GM19193 (cell line): ENCODE data around the gene AREL1.

Experiments
- POLR2A ChIP-seq: IDR thresholded peaks from 4 replicates; pipeline ENCODE4 v1.6.1; 2011; ENCODE audit not compliant: insufficient read depth, insufficient read length; ENCODE audit errors: extremely low read depth

The AREL1 gene, protein sequence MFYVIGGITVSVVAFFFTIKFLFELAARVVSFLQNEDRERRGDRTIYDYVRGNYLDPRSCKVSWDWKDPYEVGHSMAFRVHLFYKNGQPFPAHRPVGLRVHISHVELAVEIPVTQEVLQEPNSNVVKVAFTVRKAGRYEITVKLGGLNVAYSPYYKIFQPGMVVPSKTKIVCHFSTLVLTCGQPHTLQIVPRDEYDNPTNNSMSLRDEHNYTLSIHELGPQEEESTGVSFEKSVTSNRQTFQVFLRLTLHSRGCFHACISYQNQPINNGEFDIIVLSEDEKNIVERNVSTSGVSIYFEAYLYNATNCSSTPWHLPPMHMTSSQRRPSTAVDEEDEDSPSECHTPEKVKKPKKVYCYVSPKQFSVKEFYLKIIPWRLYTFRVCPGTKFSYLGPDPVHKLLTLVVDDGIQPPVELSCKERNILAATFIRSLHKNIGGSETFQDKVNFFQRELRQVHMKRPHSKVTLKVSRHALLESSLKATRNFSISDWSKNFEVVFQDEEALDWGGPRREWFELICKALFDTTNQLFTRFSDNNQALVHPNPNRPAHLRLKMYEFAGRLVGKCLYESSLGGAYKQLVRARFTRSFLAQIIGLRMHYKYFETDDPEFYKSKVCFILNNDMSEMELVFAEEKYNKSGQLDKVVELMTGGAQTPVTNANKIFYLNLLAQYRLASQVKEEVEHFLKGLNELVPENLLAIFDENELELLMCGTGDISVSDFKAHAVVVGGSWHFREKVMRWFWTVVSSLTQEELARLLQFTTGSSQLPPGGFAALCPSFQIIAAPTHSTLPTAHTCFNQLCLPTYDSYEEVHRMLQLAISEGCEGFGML

GRCh38 chr14:74712499-74713394 is at the start of gene AREL1, which contains the start of gene FCF1:
Gene AREL1 (minus strand): TSS chr14:74713080. CDS start chr14:74685615, 27,465 bp downstream.
Gene FCF1 (plus strand): TSS chr14:74713144. CDS start chr14:74713198, 54 bp downstream.
- TF ChIP-seq POLR2A, result peak; percentile 92

- no peak for TF ChIP-seq POLR2A
Observed at GRCh38 chr14:74756326-74756725, 43.4 kb upstream of the AREL1 start.

- TF ChIP-seq POLR2A, result no peak
Observed at GRCh38 chr14:74754899-74755298, 42.0 kb upstream of the AREL1 start.

GRCh38 chr14:74754157-74754556 is 41.3 kb upstream of the AREL1 start:
- TF ChIP-seq POLR2A, result no peak

- no peak for TF ChIP-seq POLR2A
Observed at GRCh38 chr14:74747237-74747636, 34.4 kb upstream of the AREL1 start.

GRCh38 chr14:74739293-74740030 is 26.6 kb upstream of the AREL1 start:
- TF ChIP-seq POLR2A, result no peak

DNA sequence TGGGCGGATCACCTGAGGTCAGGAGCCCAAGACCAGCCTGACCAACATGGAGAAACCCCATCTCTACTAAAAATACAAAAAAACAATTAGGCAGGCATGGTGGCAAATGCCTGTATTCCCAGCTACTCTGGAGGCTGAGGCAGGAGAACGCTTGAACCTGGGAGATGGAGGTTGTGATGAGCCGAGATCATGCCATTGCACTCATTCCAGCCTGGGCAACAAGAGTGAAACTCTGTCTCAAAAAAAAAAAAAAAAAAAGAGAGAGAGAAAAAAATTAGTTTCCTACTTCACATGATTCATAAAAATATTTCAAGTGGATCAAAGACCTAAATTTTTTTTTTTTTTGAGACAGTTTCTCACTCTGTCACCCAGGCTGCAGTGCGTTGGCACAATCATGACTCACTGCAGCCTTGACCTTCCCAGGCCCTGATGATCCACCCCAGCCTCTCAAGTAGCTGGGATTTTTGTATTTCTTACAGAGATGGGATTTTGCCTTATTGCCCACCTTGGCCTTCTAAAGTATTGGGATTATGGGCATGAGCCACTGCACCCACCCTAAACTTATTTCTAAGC is 25.0 kb upstream of the AREL1 start:
- TF ChIP-seq POLR2A, result no peak

DNA sequence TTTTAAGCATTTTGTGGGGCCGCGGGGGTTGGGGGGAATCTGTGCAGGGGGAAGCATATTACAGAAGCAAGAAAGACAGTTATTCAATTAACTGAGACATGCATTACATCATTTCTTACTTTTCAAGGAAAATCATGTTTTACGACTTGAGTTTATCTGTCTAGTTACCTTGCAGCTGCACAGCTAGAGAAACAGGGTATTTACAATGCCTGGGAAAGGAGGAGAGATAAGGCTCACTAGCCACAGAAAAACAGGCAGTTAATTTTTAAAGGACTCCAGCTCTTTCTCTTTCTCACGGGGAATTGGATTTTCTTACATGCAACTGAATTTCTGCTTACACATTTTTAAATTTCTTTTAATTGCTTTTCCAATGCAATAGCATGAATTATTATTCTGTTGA is 22.2 kb upstream of the AREL1 start:
- TF ChIP-seq POLR2A, result no peak

GRCh38 chr14:74733221-74733620 is 20.3 kb upstream of the AREL1 start:
- TF ChIP-seq POLR2A, result no peak

GRCh38 chr14:74732387-74732786 is 19.5 kb upstream of the AREL1 start:
- no peak for TF ChIP-seq POLR2A

- TF ChIP-seq POLR2A, result no peak
Observed at GRCh38 chr14:74723134-74723533, 10.3 kb upstream of the AREL1 start.

- no peak for TF ChIP-seq POLR2A
Observed at GRCh38 chr14:74720526-74720925, 7.6 kb upstream of the AREL1 start.

- no peak for TF ChIP-seq POLR2A
Observed at GRCh38 chr14:74713395-74713735, 485 bp upstream of the AREL1 start.

DNA sequence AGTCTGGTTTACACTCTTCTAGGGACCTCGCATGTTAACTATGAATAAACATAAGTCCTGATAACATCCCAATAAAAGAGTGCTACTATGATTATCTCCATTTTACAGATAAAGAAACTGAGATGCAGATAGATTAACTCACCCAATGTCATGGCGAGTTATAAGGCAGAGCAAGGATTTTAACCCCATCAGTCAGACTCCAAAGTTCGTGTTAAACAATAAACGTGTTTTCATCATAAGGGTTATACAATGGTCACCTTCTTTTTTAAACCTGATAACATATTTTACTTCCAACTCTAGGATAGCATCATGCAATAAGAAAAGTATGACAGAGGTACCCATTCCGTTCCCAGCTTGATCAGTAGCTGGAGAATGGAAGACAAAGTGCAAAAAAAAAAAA is 1.2 kb downstream of the AREL1 start:
- TF ChIP-seq POLR2A, result no peak
